Erythroblast (primary cell): ENCODE results near the gene NEUROG1.

Experiments
- GATA1 ChIP-seq: IDR thresholded peaks from 2 replicates; pipeline ENCODE4 v1.6.1; 2011; ENCODE audit warnings: low read depth, mild to moderate bottlenecking, control low read depth, low read length, moderate library complexity
- POLR2A ChIP-seq: IDR thresholded peaks from 2 replicates; pipeline ENCODE4 v1.6.1; 2011; ENCODE audit warnings: mild to moderate bottlenecking, low read length

- TF ChIP-seq POLR2A (no peak), GATA1 (no peak)
These were observed 2.0 kb downstream of the NEUROG1 start for GRCh38 chr5:135533794-135534193.
